Nephron progenitor cell (in vitro differentiated cells): ENCODE data around the gene MGA.
A peak's percentile ranks its signal among the peaks of the same experiment; 100 is the strongest.

Experiments used
- DNase-seq: peaks from one replicate; pipeline ENCODE4 v3.0.0; 2021
- H3K27ac Mint-ChIP-seq: 2 replicates; pipeline ENCODE4 v1.8.0; 2021; ENCODE audit warnings: mild to moderate bottlenecking, moderate library complexity, mixed read lengths
- H3K27me3 Mint-ChIP-seq: 2 replicates; pipeline ENCODE4 v1.8.0; 2021; ENCODE audit warnings: mild to moderate bottlenecking, low read depth, mixed read lengths; ENCODE audit not compliant: poor library complexity
- H3K36me3 Mint-ChIP-seq: 2 replicates; pipeline ENCODE4 v1.8.0; 2021; ENCODE audit warnings: low read depth, mixed read lengths
- H3K4me1 Mint-ChIP-seq: 2 replicates; pipeline ENCODE4 v1.8.0; 2021; ENCODE audit warnings: mixed read lengths
- H3K4me3 Mint-ChIP-seq: 2 replicates; pipeline ENCODE4 v1.8.0; 2021; ENCODE audit warnings: mild to moderate bottlenecking, moderate library complexity, mixed read lengths
- H3K9me3 Mint-ChIP-seq: 2 replicates; pipeline ENCODE4 v1.8.0; 2021; ENCODE audit warnings: mild to moderate bottlenecking, moderate library complexity, mixed read lengths
- CTCF ChIP-seq: fragments of 200-600 bp; sonication (generic); IDR thresholded peaks from 2 replicates; pipeline ENCODE4 v1.5.0; 2021; ENCODE audit warnings: antibody characterized with exemption

The MGA gene

DNA sequence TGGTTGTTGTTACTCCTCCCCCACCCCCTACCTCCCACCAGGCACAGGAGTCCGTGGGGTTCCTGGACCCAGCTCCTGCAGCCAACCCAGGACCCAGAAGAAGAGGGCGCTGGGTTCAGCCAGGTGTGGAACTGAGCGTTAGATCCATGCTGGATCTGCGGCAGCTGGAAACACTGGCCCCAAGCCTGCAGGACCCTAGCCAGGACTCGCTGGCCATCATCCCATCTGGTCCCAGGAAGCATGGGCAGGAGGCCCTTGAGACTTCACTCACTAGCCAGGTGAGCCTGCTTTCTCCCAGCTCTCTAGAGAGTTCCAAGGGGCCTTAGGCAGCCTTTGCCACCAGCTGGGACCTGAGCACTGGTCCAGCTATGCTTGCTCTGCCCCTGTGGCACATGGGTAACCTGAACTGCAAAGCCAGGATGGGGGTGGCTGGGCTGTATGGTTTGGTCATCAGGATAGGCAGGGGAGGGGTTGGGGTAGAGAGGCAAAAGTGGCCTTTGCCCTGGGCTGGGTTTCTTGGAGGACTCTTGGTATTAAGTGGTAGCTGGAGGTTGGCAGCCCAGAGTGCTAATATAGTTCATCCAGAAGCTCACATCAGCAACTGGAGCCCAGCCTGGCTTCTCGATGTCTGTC is 160.7 kb downstream of the MGA start:
- H3K27ac Mint-ChIP-seq = no peak overlapping the region
- no peaks in the 10 kb centered on the region for H3K9me3 Mint-ChIP-seq
- H3K36me3 Mint-ChIP-seq = peaks cover 25% of the 10 kb centered on the region
- DNase-seq = no peak
- H3K27me3 Mint-ChIP-seq = peaks cover 7% of the 10 kb centered on the region
- no peak for TF ChIP-seq CTCF
- H3K4me1 Mint-ChIP-seq = no peaks in the 10 kb centered on the region
- H3K4me3 Mint-ChIP-seq = no peak overlapping the region

DNA sequence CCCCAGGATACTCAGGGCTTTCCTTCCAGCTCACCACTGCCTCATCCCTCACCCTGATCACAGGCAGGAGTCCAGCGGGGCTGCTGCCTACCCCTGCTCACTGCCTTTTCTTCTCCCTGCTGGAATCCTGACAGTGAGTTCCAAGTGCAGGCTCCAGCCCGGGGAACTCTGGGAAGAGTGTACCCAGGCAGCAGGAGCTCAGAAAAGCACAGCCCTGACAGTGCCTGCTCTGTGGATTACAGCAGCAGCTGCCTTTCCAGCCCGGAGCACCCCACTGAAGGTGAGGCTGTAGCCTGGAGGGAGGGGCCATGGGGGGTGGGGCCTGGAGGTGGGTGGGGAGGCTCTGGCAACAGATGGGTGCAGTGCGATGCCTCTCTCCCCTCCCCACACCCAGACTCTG is 161.6 kb downstream of the MGA start:
- no peaks in the 10 kb centered on the region for H3K4me1 Mint-ChIP-seq
- H3K27me3 Mint-ChIP-seq = peaks cover 14% of the 10 kb centered on the region
- no peak for TF ChIP-seq CTCF
- peaks cover 24% of the 10 kb centered on the region for H3K36me3 Mint-ChIP-seq
- no peaks in the 10 kb centered on the region for H3K9me3 Mint-ChIP-seq
- H3K4me3 Mint-ChIP-seq = no peak overlapping the region
- H3K27ac Mint-ChIP-seq = peak overlapping the region; percentile 90
- DNase-seq = no peak

- no peaks in the 10 kb centered on the region for H3K4me1 Mint-ChIP-seq
- no peak for DNase-seq
- TF ChIP-seq CTCF = no peak
- no peaks in the 10 kb centered on the region for H3K9me3 Mint-ChIP-seq
- peaks cover 20% of the 10 kb centered on the region for H3K36me3 Mint-ChIP-seq
- peaks cover 20% of the 10 kb centered on the region for H3K27me3 Mint-ChIP-seq
- no peak overlapping the region for H3K27ac Mint-ChIP-seq
- H3K4me3 Mint-ChIP-seq = no peak overlapping the region
These were observed 162.3 kb downstream of the MGA start for GRCh38 chr15:41822471-41822870.
